Esophagus squamous epithelium (tissue), 4 donors: ENCODE measurements around the gene GID8.

Experiments used
- POLR2A ChIP-seq, 4 donors: fragments of 450-650 bp; IDR thresholded peaks; one replicate each; pipeline ENCODE4 v1.6.1; 2017; ENCODE audit warnings: antibody characterized with exemption in 4 of 4, mild to moderate bottlenecking in 4 of 4, moderate library complexity in 3 of 4
- TF ChIP-seq, protein P1 (sequence below), 6 experiments: fragments of 450-650 bp in 4 of 6; fragments of 200-600 bp in 2 of 6; sonication (generic) in 2 of 6; IDR thresholded peaks; one replicate each; pipeline ENCODE4 v1.5.1; 2016 to 2019; ENCODE audit warnings: antibody characterized with exemption in 6 of 6, mild to moderate bottlenecking in 4 of 6, moderate library complexity in 4 of 6

DNA sequence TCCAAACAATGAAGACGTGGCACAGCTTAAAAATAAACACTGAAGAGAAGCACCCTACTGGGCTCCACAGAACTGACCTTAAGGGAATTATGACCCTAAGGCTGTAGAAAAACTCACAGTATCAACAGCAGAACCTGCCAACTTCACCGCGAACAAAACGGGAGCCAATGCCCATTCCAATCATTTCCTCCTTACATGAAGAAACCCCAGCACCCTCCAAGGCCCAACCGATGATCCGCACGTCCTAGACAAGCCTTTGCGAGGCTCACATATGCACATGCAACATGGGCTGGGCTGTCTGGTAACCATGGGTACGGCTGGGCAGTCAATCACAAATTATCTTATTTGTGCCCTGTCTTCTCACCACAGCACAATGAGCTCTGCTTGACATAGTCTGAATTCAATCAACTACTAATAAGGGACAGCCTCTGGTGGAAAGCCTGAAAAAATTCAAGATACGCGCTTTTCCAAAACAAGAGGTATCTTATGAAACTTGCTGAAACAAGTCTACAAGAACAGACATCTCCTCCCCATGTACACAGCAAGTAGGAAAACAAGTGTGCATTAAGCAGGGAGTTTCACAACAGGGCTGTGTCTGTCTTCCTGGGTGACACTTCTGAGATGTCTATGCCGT is 13.4 kb upstream of the GID8 start:
- peak in 2 of 4 donors; percentile 21 to 32 for TF ChIP-seq POLR2A (IDR thresholded peaks at IDR 0.05)
- TF ChIP-seq, protein P1, sequence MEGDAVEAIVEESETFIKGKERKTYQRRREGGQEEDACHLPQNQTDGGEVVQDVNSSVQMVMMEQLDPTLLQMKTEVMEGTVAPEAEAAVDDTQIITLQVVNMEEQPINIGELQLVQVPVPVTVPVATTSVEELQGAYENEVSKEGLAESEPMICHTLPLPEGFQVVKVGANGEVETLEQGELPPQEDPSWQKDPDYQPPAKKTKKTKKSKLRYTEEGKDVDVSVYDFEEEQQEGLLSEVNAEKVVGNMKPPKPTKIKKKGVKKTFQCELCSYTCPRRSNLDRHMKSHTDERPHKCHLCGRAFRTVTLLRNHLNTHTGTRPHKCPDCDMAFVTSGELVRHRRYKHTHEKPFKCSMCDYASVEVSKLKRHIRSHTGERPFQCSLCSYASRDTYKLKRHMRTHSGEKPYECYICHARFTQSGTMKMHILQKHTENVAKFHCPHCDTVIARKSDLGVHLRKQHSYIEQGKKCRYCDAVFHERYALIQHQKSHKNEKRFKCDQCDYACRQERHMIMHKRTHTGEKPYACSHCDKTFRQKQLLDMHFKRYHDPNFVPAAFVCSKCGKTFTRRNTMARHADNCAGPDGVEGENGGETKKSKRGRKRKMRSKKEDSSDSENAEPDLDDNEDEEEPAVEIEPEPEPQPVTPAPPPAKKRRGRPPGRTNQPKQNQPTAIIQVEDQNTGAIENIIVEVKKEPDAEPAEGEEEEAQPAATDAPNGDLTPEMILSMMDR (IDR thresholded peaks at IDR 0.05) = no peak
